Activated CD8-positive, alpha-beta memory T cell treated with anti-CD3 and anti-CD28 coated beads, Interleukin-2, amount 50 U/mL, for 4 hours (primary cell): ENCODE results near the gene ADARB1.
"Not testable (repeated sequence)": the region's sequence is repeated elsewhere in the genome, so short reads cannot be mapped to it uniquely, and the experiment has no call there.

Experiments used
- DNase-seq: peaks from one replicate; pipeline ENCODE4 v3.0.0-alpha.2; 2020

Gene ADARB1

GRCh38 chr21:45139003-45139360 is 64.6 kb downstream of the ADARB1 start:
- not testable (repeated sequence) for DNase-seq

- DNase-seq: no peak
Observed at GRCh38 chr21:45139473-45139872, 65.1 kb downstream of the ADARB1 start.

- peak; percentile 45 for DNase-seq
Observed at GRCh38 chr21:45140346-45140940, 66.1 kb downstream of the ADARB1 start.

GRCh38 chr21:45140944-45141343 is 66.6 kb downstream of the ADARB1 start:
- not testable (repeated sequence) for DNase-seq

- no peak for DNase-seq
Observed at GRCh38 chr21:45141507-45141906, 67.1 kb downstream of the ADARB1 start.

GRCh38 chr21:45142469-45143308 is 68.3 kb downstream of the ADARB1 start:
- no peak for DNase-seq

- DNase-seq: no peak
Observed at GRCh38 chr21:45143855-45144254, 69.5 kb downstream of the ADARB1 start.

- DNase-seq: no peak
Observed at GRCh38 chr21:45145146-45145545, 70.8 kb downstream of the ADARB1 start.

GRCh38 chr21:45145846-45146245 is 71.5 kb downstream of the ADARB1 start:
- not testable (repeated sequence) for DNase-seq

GRCh38 chr21:45146306-45146705 is 71.9 kb downstream of the ADARB1 start:
- DNase-seq: no peak

- no peak for DNase-seq
Observed at GRCh38 chr21:45146801-45147200, 72.4 kb downstream of the ADARB1 start.

GRCh38 chr21:45147473-45148315 is 73.3 kb downstream of the ADARB1 start:
- DNase-seq: no peak

GRCh38 chr21:45148316-45148990 is 74.1 kb downstream of the ADARB1 start:
- no peak for DNase-seq

GRCh38 chr21:45149021-45149420 is 74.6 kb downstream of the ADARB1 start:
- no peak for DNase-seq

GRCh38 chr21:45150638-45151131 is 76.3 kb downstream of the ADARB1 start:
- DNase-seq: no peak

- no peak for DNase-seq
Observed at GRCh38 chr21:45151445-45152160, 77.2 kb downstream of the ADARB1 start.

GRCh38 chr21:45152265-45152746 is 77.9 kb downstream of the ADARB1 start:
- DNase-seq: peak; percentile 71

- DNase-seq: no peak
Observed at GRCh38 chr21:45153358-45154318, 79.3 kb downstream of the ADARB1 start.

- no peak for DNase-seq
Observed at GRCh38 chr21:45154511-45155508, 80.4 kb downstream of the ADARB1 start.
